Panc1 (cell line): ENCODE data around the gene ARID5B. TPM values are rescaled to one million over a fixed set of nuclear protein-coding genes. Genes with fewer than 3 reads are reported as not detected.
A peak's percentile ranks its signal among the peaks of the same experiment; 100 is the strongest.

Source experiments
- ATAC-seq: fragments of 200-7000 bp; cut with Tn5 transposase; 2 replicates; pipeline ENCODE4 v1.9.1; 2020; ENCODE audit warnings: mild to moderate bottlenecking, moderate library complexity
- BruUV-seq: library from RNA; stranded (reverse); fragments of 400-500 nt; replicated peaks from 2 replicates; lab custom pipeline; 2021; lab: Mats Ljungman, UMichigan
- CTCF ChIA-PET: fragments of 300-600 bp; sonication (Branson Sonifier 250); formaldehyde crosslinking; loops from one replicate; lab custom pipeline; 2022; ENCODE audit warnings: antibody characterized with exemption; lab: Charles Lee
- POLR2A ChIA-PET: fragments of 300-600 bp; sonication (Branson Sonifier 250); formaldehyde crosslinking; loops from one replicate; lab custom pipeline; 2022; ENCODE audit warnings: antibody characterized with exemption; lab: Charles Lee
- DNase-seq: peaks from one replicate; pipeline ENCODE4 v3.0.0-alpha.2; 2010; ENCODE audit warnings: low read depth, low spot score
- H3K27ac ChIP-seq: 2 replicates; pipeline ENCODE4 v1.5.1; 2011; ENCODE audit warnings: mild to moderate bottlenecking, low read length, inconsistent platforms
- H3K27me3 ChIP-seq: fragments of 200-500 bp; sonication (Bioruptor generic); 2 replicates; pipeline ENCODE4 v1.6.0; 2014; ENCODE audit warnings: low read length, inconsistent platforms; ENCODE audit not compliant: control insufficient read depth, insufficient read depth
- H3K36me3 ChIP-seq: fragments of 200-500 bp; sonication (Bioruptor generic); 2 replicates; pipeline ENCODE4 v1.5.1; 2014; ENCODE audit warnings: inconsistent platforms, mild to moderate bottlenecking, low read length, moderate library complexity; ENCODE audit not compliant: control insufficient read depth, insufficient read depth
- H3K4me1 ChIP-seq: 2 replicates; pipeline ENCODE4 v1.5.1; 2011; ENCODE audit warnings: inconsistent platforms, mild to moderate bottlenecking, low read length, moderate library complexity; ENCODE audit not compliant: control insufficient read depth, insufficient read depth
- H3K4me3 ChIP-seq, 2 experiments: 2 replicates each; pipeline ENCODE4 v1.5.1; 2011 to 2012; ENCODE audit warnings: low read depth in 2 of 2, low read length in 2 of 2, mild to moderate bottlenecking in 2 of 2, inconsistent platforms in 1 of 2, moderate library complexity in 1 of 2
- H3K9me3 ChIP-seq: fragments of 200-500 bp; sonication (Bioruptor generic); 2 replicates; pipeline ENCODE4 v1.5.1; 2014; ENCODE audit warnings: low read depth, mild to moderate bottlenecking, inconsistent platforms, low read length, moderate library complexity; ENCODE audit not compliant: control insufficient read depth, insufficient read depth
- POLR2AphosphoS5 ChIP-seq: IDR thresholded peaks from 2 replicates; pipeline ENCODE4 v1.6.1; 2012; ENCODE audit warnings: mild to moderate bottlenecking, low read depth, low read length, moderate library complexity
- SIN3A ChIP-seq: IDR thresholded peaks from 2 replicates; pipeline ENCODE4 v1.6.1; 2012; ENCODE audit warnings: low read depth, mild to moderate bottlenecking, low read length, moderate library complexity, borderline replicate concordance; ENCODE audit not compliant: insufficient read depth
- TCF7L2 ChIP-seq: IDR thresholded peaks from 2 replicates; pipeline ENCODE4 v1.6.1; 2011; ENCODE audit warnings: mild to moderate bottlenecking, low read depth, low read length, inconsistent platforms
- in situ Hi-C: cut with HindIII; loops from 2 replicates; pipeline ENCODE4 v1.10.0; 2016; ENCODE audit warnings: low sequenced_read_pairs, low pct_unique_long_range_greater_than_20kb
- intact Hi-C: fragments of 100-400 bp; cut with micrococcal nuclease; formaldehyde crosslinking; loops from one replicate; pipeline ENCODE4 v1.10.0; 2022; ENCODE audit not compliant: unreplicated experiment
- total RNA-seq: library from RNA; stranded (reverse); gene quantifications from one replicate; pipeline ENCODE4 v1.2.1, GENCODE V29; 2021; ENCODE audit not compliant: unreplicated experiment
- TF ChIP-seq, protein P1 (sequence below): fragments of 450-650 bp; IDR thresholded peaks from 2 replicates; pipeline ENCODE4 v1.5.1; 2017; ENCODE audit warnings: mild to moderate bottlenecking
- TF ChIP-seq, protein P2 (sequence below), 2 experiments: IDR thresholded peaks; 2 replicates each; pipeline ENCODE4 v1.6.1; 2011 to 2012; ENCODE audit warnings: low read depth in 2 of 2, control low read depth in 1 of 2, low read length in 1 of 2, mild to moderate bottlenecking in 1 of 2, moderate library complexity in 1 of 2; ENCODE audit not compliant: insufficient read depth in 1 of 2

The ARID5B gene
- total RNA-seq, 1 experiment from 2014 or later: 22.7 TPM

DNA sequence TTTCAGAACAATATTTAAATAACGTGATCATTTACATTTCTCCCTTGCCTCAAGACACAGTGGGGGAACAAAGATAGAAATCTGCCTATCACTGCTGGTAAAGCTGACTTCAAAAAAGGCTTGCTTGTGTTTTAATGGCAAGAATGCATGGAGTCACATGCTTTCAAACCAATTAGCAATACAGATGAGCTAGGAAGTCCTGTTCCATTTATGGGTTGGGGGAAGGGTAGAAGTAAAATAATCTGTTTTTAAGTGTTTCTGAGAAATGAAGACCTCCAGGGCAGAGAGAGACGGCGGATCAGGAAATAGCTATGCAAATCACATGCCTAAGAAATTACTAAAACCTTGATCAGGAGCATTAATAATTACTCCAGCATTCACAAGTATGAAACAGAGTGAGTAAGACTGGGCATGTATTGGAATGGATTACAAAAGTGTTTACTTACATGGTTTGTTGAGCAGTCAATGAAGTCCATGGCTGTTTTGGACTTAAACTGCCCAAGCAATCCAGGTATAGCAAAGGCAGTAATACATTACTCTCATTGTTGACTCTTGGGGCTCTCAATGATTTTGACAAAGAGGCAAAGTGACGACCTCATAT, 142.0 kb downstream of the ARID5B start:
- DNase-seq (no peak), ATAC-seq (no peak)
- TF ChIP-seq TCF7L2 (no peak), POLR2AphosphoS5 (no peak), SIN3A (no peak)
- TF ChIP-seq, protein P1, sequence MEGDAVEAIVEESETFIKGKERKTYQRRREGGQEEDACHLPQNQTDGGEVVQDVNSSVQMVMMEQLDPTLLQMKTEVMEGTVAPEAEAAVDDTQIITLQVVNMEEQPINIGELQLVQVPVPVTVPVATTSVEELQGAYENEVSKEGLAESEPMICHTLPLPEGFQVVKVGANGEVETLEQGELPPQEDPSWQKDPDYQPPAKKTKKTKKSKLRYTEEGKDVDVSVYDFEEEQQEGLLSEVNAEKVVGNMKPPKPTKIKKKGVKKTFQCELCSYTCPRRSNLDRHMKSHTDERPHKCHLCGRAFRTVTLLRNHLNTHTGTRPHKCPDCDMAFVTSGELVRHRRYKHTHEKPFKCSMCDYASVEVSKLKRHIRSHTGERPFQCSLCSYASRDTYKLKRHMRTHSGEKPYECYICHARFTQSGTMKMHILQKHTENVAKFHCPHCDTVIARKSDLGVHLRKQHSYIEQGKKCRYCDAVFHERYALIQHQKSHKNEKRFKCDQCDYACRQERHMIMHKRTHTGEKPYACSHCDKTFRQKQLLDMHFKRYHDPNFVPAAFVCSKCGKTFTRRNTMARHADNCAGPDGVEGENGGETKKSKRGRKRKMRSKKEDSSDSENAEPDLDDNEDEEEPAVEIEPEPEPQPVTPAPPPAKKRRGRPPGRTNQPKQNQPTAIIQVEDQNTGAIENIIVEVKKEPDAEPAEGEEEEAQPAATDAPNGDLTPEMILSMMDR: no peak
- TF ChIP-seq, protein P2, sequence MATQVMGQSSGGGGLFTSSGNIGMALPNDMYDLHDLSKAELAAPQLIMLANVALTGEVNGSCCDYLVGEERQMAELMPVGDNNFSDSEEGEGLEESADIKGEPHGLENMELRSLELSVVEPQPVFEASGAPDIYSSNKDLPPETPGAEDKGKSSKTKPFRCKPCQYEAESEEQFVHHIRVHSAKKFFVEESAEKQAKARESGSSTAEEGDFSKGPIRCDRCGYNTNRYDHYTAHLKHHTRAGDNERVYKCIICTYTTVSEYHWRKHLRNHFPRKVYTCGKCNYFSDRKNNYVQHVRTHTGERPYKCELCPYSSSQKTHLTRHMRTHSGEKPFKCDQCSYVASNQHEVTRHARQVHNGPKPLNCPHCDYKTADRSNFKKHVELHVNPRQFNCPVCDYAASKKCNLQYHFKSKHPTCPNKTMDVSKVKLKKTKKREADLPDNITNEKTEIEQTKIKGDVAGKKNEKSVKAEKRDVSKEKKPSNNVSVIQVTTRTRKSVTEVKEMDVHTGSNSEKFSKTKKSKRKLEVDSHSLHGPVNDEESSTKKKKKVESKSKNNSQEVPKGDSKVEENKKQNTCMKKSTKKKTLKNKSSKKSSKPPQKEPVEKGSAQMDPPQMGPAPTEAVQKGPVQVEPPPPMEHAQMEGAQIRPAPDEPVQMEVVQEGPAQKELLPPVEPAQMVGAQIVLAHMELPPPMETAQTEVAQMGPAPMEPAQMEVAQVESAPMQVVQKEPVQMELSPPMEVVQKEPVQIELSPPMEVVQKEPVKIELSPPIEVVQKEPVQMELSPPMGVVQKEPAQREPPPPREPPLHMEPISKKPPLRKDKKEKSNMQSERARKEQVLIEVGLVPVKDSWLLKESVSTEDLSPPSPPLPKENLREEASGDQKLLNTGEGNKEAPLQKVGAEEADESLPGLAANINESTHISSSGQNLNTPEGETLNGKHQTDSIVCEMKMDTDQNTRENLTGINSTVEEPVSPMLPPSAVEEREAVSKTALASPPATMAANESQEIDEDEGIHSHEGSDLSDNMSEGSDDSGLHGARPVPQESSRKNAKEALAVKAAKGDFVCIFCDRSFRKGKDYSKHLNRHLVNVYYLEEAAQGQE (IDR thresholded peaks at IDR 0.05; ENCODE audit: insufficient read depth in 1 of 2, low read depth in 2 of 2, low read length in 1 of 2): no peak
- no peaks in the 10 kb centered on the region for H3K27me3 ChIP-seq
- intact Hi-C loops: no loop called here
- ChIA-PET POLR2A (interaction anchor here (0.5 to 0.7 kb wide), 3 partner anchors 39 to 333 kb away, joined by 3 to 6 read pairs (median 4); no protein-coding TSS in a partner anchor), CTCF (no interaction called here)
- H3K4me1 ChIP-seq: peaks cover 78% of the 10 kb centered on the region
- BruUV-seq: no TSS peak
- H3K4me3 ChIP-seq: no peak overlapping the region
- no peaks in the 10 kb centered on the region for H3K36me3 ChIP-seq
- in situ Hi-C loops: no loop called here
- no peaks in the 10 kb centered on the region for H3K9me3 ChIP-seq
- H3K27ac ChIP-seq: peak overlapping the region; percentile 87

DNA sequence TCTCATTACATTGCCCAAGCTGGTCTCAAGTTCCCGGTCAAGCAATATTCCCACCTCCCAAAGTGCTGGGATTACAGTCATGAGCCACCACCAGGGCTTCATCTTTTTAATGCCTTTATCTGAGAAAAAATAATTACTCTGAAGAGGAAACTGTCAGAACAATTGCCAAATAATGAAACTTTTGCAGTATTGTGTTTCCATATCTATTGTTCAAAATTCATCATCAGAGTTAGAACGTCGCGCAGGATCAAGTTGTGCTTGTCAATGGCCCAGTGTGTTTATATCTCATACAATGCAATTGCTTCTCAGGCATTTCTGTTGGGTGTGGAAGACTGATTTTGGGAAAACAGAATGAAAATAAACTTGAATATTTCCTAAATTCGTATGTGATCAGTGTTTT, 143.1 kb downstream of the ARID5B start:
- TF ChIP-seq, protein P2 (IDR thresholded peaks at IDR 0.05; ENCODE audit: insufficient read depth in 1 of 2, low read depth in 2 of 2, low read length in 1 of 2): no peak
- TF ChIP-seq SIN3A: no peak
- no peak for TF ChIP-seq TCF7L2
- no peak for TF ChIP-seq POLR2AphosphoS5
- TF ChIP-seq, protein P1: no peak
- H3K9me3 ChIP-seq: no peaks in the 10 kb centered on the region
- intact Hi-C loops (no loop called here), in situ Hi-C loops (no loop called here)
- CTCF ChIA-PET: interaction anchor here (0.6 to 0.7 kb wide), 2 partner anchors 220 to 949 kb away, joined by 3 to 5 read pairs; no protein-coding TSS in a partner anchor
- DNase-seq (no peak), ATAC-seq (no peak)
- H3K4me3 ChIP-seq: no peak overlapping the region
- H3K27me3 ChIP-seq: no peaks in the 10 kb centered on the region
- POLR2A ChIA-PET: no interaction called here
- no TSS peak for BruUV-seq
- H3K4me1 ChIP-seq: peaks cover 75% of the 10 kb centered on the region
- no peaks in the 10 kb centered on the region for H3K36me3 ChIP-seq
- peak overlapping the region; percentile 87 for H3K27ac ChIP-seq
